GM21381 (cell line): ENCODE data around the gene CCDC27.

Source experiments
- ATAC-seq: cut with Tn5 transposase; IDR thresholded peaks from one replicate; pipeline ENCODE4 v1.9.1; 2021; ENCODE audit warnings: mild to moderate bottlenecking, moderate library complexity; ENCODE audit not compliant: unreplicated experiment

CCDC27 gene

GRCh38 chr1:3774276-3774945 lies 22.2 kb downstream of the CCDC27 start:
- no peak for ATAC-seq

GRCh38 chr1:3774946-3775489 lies 22.8 kb downstream of the CCDC27 start:
- no peak for ATAC-seq

- ATAC-seq: no peak
Measured at GRCh38 chr1:3775490-3776230, 23.4 kb downstream of the CCDC27 start.

DNA sequence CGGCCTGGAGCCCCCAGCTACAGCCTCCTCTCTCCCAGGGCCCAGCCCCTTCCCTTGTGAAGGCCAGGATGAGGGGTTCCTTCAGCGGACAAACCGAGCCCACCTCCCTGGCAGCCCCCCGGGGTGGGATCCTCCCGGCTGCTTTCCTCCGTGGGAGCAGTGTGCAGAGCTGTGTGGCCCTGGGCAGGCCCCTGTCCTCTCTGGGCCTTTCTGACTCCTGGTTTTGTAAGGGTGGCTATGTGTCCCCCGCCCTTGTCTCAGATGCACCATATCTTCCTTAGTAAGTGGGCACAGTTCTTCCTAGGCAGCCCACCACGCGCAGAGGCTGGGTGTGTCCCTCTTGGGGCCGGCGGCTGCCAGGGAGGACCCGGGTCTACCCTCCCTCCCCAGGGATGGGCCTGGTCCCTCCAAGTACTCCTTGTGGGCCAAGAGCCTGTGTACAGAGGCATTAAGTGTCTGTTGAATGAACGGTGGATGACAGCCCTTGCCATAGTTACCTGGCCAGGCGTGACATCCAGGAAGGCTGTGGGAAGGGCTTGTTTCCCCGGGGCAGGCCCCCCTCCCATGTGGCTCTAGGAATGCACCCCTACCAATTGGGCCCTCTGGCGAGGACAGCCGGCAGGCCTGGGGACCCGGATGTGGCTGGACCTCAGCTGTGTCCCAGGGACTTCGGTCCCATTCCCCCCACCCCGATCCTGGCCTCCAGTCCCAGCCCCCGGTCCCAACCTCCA lies 24.1 kb downstream of the CCDC27 start:
- ATAC-seq: no peak

- no peak for ATAC-seq
Measured at GRCh38 chr1:3777078-3777547, 24.9 kb downstream of the CCDC27 start.

DNA sequence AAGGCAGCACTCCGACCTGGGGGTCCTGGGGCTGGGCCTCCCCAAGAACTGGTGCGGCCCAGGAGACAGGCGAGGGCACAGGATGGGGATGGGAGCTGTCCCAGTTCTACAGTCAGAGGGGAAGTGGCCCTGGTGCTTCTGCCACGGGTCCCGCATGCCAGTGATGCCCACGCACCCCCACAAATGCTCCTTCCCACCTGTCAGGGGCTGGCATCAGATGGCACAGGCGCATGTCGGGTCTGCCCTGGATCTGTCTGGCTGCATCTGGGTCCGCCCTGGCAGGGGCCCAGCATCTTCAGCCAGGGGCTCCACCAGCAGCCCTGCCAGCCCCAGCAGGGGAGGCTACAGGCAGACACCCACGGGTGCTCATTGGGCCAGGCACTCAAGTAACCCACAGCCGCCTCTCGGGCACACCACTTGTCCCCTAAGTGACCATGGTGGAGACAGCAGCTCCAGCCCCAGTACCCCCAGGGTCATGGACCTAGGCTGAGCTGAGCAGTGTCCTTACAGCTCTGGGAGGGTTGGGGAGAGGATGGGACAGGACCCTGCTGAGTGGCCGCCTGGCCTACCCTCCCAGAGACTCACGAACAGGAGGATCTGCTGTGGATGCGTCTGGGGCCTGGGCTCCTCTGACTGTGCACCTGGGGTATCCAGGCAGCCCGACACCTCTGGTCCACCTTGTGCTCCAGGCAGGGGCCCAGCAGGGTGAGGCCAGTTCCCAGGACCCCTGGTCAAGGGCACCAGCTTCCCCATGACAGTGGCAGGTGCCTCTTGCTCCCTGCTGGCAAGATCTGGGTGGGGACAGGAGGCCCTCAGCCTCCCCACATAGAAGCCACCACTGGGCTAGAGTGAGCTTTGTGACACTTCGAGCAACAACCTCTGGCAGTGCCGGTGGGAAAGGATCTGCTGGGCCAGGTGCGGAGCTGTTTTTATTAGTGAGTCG lies 25.7 kb downstream of the CCDC27 start:
- no peak for ATAC-seq

GRCh38 chr1:3778590-3779264 lies 26.5 kb downstream of the CCDC27 start:
- no peak for ATAC-seq

- ATAC-seq: no peak
Measured at GRCh38 chr1:3779265-3779911, 27.1 kb downstream of the CCDC27 start.

GRCh38 chr1:3779912-3780416 lies 27.7 kb downstream of the CCDC27 start:
- no peak for ATAC-seq

DNA sequence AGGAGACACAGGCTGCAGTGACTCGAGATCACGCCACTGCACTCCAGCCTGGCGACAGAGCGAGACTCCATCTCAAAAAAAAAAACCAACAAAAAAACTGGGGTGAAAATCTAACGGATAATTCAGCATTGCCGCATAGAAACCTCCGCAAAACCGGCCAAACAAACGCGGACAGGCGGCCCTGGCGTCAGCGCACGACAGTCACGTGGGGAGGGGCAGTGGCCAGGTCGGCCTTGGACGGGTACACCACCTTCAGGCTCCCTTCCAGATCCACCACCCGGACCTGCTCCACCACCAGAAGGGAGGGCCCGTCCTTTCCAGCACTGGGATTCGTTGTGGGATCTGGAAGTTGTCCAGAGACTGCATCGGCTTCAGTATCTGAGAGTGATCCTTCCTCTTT lies 28.7 kb downstream of the CCDC27 start:
- no peak for ATAC-seq

GRCh38 chr1:3783651-3784474 lies 31.6 kb downstream of the CCDC27 start:
- ATAC-seq: no peak

DNA sequence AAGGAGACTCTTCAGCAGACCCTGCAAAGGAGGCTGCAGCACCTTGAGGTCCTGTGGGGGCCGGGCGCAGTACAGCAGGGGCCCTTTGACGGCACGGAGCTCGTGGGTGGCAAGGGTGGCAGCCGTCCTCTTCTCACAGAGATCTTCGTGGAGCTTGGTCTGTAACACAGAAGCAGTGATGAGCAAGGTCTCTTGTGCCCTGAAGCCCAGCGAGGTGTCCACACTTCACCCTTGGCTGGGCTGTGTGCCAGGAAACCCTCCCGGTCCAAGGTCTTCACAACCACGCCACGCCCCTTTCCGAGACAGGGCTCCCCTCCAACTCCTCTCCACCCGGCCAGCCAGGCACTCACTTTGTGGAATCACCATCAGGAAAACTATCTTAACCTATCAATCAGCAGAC lies 32.8 kb downstream of the CCDC27 start:
- ATAC-seq: no peak

- no peak for ATAC-seq
Measured at GRCh38 chr1:3785456-3786157, 33.4 kb downstream of the CCDC27 start.

GRCh38 chr1:3786468-3787348 lies 34.5 kb downstream of the CCDC27 start:
- ATAC-seq: no peak

DNA sequence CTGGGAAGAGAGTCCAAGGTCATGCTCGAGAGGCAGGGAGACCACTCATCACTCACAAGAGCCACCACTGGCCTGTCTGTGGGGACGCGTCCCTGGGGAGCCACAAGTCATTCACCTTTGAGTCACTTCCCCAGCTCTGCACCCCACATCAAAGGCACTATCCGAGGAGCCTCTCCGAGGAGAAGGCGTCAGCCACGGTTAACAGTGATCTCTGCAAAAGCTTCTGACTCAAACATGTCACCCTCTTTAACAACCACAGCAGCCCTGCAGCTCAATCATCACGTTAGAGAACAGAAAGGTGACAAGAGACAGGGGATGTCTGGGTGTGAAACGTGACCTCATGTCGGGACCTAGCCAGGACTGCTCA lies 35.1 kb downstream of the CCDC27 start:
- no peak for ATAC-seq

DNA sequence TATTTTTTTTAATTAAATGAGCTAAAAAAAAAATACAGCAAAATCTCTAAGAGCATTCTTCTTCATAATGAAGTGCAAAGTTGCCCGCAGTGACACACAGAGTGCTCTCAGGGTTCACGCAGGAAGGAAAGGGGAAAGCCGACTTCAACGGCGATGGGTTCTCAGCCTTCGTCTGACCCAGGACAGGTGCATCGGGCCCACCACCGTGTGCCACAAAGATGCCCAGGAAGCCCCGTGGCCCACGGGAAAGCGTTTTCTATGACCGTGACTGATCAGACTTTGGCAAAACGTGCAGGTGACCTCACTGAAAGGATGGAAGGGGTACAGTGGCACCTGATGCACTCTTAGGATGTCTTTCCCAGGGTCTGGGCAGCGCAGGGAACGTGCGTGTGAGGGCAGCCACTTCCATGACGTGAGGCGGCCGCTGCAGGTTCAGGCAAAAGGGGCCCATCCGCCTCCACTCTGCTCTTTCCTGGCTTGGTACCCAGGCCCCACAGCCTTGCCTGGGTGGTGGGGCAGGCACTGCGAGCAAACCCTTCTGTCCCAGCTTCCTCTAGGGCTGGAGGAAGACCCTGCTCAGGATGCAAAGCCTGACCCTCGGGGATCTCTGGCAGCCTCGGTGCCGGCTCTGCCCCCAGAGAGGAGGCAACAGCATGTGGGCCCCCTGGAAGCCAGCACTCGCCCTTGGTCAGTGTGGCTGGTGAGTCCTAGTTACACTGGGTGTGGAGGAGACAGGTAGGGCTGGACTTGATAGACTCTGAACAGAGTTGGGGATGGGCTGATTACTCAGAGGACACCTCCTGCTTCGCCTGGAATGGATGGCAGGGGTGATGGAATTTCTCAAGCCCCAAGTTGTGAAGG lies 35.7 kb downstream of the CCDC27 start:
- no peak for ATAC-seq
